HepG2 (cell line): Measurements from ENCODE around the gene STK24.

Source experiments
- ADNP ChIP-seq: sonication (generic); formaldehyde crosslinking; IDR thresholded peaks from 2 replicates; pipeline ENCODE4 v1.4.0; 2020; ENCODE audit warnings: missing genetic modification reagents
- HMG20B ChIP-seq: conservative IDR thresholded peaks from 2 replicates; pipeline ENCODE4 v1.6.1; 2016; ENCODE audit warnings: missing genetic modification reagents, missing compliant biosample characterization
- TF ChIP-seq, protein P1 (sequence below): sonication (generic); formaldehyde crosslinking; IDR thresholded peaks from 2 replicates; pipeline ENCODE4 v1.5.1; 2020; ENCODE audit warnings: mild to moderate bottlenecking, missing genetic modification reagents, moderate library complexity
- TF ChIP-seq, protein P2 (sequence below): sonication (generic); formaldehyde crosslinking; IDR thresholded peaks from 2 replicates; pipeline ENCODE4 v1.4.0; 2020; ENCODE audit warnings: missing genetic modification reagents
- TF ChIP-seq, protein P3 (sequence below), 2 experiments: IDR thresholded peaks; 2 replicates each; pipeline ENCODE4 v1.6.1; 2011 to 2012; ENCODE audit warnings: low read length in 2 of 2, borderline replicate concordance in 1 of 2, low read depth in 1 of 2, mild to moderate bottlenecking in 1 of 2, moderate library complexity in 1 of 2

DNA sequence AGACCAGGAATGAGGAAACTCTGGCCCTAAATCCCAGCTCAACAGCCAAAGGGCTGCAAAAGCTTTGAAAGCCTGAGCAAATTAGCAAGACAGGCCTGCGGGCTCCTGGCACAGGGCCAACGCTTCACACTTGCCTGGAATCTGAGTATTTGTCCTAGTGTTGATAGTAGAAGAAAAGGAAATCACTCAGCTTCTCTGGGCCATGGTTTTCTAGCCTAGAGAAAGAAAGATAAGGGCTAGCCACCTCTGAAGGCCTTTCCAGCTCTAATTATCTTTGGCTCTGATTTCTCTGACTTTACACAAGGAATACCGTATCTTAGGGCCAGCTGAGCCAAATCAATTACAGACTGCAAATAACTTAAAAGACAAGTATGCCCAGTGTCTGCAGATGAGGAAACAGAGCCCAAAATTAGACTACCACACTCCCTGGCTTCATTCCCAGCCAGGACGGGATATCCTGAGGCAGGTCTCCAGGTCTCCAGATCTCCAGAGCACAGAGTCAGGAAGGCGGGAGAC lies 69.6 kb downstream of the STK24 start:
- TF ChIP-seq ADNP (CRISPR knock-in tag), result no peak
- TF ChIP-seq, protein P1, sequence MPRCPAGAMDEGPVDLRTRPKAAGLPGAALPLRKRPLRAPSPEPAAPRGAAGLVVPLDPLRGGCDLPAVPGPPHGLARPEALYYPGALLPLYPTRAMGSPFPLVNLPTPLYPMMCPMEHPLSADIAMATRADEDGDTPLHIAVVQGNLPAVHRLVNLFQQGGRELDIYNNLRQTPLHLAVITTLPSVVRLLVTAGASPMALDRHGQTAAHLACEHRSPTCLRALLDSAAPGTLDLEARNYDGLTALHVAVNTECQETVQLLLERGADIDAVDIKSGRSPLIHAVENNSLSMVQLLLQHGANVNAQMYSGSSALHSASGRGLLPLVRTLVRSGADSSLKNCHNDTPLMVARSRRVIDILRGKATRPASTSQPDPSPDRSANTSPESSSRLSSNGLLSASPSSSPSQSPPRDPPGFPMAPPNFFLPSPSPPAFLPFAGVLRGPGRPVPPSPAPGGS (CRISPR knock-in tag), result no peak
- TF ChIP-seq, protein P2, sequence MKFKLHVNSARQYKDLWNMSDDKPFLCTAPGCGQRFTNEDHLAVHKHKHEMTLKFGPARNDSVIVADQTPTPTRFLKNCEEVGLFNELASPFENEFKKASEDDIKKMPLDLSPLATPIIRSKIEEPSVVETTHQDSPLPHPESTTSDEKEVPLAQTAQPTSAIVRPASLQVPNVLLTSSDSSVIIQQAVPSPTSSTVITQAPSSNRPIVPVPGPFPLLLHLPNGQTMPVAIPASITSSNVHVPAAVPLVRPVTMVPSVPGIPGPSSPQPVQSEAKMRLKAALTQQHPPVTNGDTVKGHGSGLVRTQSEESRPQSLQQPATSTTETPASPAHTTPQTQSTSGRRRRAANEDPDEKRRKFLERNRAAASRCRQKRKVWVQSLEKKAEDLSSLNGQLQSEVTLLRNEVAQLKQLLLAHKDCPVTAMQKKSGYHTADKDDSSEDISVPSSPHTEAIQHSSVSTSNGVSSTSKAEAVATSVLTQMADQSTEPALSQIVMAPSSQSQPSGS (CRISPR knock-in tag), result no peak
- TF ChIP-seq HMG20B (CRISPR knock-in tag), result no peak
- TF ChIP-seq, protein P3, sequence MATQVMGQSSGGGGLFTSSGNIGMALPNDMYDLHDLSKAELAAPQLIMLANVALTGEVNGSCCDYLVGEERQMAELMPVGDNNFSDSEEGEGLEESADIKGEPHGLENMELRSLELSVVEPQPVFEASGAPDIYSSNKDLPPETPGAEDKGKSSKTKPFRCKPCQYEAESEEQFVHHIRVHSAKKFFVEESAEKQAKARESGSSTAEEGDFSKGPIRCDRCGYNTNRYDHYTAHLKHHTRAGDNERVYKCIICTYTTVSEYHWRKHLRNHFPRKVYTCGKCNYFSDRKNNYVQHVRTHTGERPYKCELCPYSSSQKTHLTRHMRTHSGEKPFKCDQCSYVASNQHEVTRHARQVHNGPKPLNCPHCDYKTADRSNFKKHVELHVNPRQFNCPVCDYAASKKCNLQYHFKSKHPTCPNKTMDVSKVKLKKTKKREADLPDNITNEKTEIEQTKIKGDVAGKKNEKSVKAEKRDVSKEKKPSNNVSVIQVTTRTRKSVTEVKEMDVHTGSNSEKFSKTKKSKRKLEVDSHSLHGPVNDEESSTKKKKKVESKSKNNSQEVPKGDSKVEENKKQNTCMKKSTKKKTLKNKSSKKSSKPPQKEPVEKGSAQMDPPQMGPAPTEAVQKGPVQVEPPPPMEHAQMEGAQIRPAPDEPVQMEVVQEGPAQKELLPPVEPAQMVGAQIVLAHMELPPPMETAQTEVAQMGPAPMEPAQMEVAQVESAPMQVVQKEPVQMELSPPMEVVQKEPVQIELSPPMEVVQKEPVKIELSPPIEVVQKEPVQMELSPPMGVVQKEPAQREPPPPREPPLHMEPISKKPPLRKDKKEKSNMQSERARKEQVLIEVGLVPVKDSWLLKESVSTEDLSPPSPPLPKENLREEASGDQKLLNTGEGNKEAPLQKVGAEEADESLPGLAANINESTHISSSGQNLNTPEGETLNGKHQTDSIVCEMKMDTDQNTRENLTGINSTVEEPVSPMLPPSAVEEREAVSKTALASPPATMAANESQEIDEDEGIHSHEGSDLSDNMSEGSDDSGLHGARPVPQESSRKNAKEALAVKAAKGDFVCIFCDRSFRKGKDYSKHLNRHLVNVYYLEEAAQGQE (IDR thresholded peaks at IDR 0.05; ENCODE audit: borderline replicate concordance in 1 of 2, low read depth in 1 of 2, low read length in 2 of 2), result no peak
